Activated CD8-positive, alpha-beta memory T cell treated with anti-CD3 and anti-CD28 coated beads, Interleukin-2, amount 50 U/mL, for 1 hour (primary cell): ENCODE data around the gene RRP1B.
A peak's percentile ranks its signal among the peaks of the same experiment; 100 is the strongest.

ENCODE experiments used
- DNase-seq: peaks from one replicate; pipeline ENCODE4 v3.0.0-alpha.2; 2020; ENCODE audit errors: extremely low read depth

The RRP1B gene

GRCh38 chr21:43726686-43727518 is 67.5 kb downstream of the RRP1B start:
- no peak for DNase-seq

- no peak for DNase-seq
Observed at GRCh38 chr21:43727519-43728153, 68.3 kb downstream of the RRP1B start.

GRCh38 chr21:43728154-43728466 is 68.8 kb downstream of the RRP1B start:
- no peak for DNase-seq

- peak; percentile 72 for DNase-seq
Observed at GRCh38 chr21:43728467-43729390, 69.4 kb downstream of the RRP1B start.

- no peak for DNase-seq
Observed at GRCh38 chr21:43731476-43731875, 72.1 kb downstream of the RRP1B start.

GRCh38 chr21:43731891-43732711 is 72.7 kb downstream of the RRP1B start:
- DNase-seq: no peak

- no peak for DNase-seq
Observed at GRCh38 chr21:43733060-43733459, 73.7 kb downstream of the RRP1B start.

- no peak for DNase-seq
Observed at GRCh38 chr21:43733529-43734071, 74.2 kb downstream of the RRP1B start.

- no peak for DNase-seq
Observed at GRCh38 chr21:43734131-43734927, 75.0 kb downstream of the RRP1B start.

GRCh38 chr21:43734928-43735229 is 75.5 kb downstream of the RRP1B start:
- DNase-seq: no peak

GRCh38 chr21:43735236-43736091 is 76.1 kb downstream of the RRP1B start:
- no peak for DNase-seq

- no peak for DNase-seq
Observed at GRCh38 chr21:43736224-43736883, 77.0 kb downstream of the RRP1B start.

- no peak for DNase-seq
Observed at GRCh38 chr21:43737158-43737950, 78.0 kb downstream of the RRP1B start.

- DNase-seq: no peak
Observed at GRCh38 chr21:43739621-43740435, 80.5 kb downstream of the RRP1B start.

- no peak for DNase-seq
Observed at GRCh38 chr21:43740497-43741156, 81.3 kb downstream of the RRP1B start.

GRCh38 chr21:43741423-43742096 is 82.2 kb downstream of the RRP1B start:
- DNase-seq: no peak
